GM19452 (cell line): ENCODE data around the gene CGB1.
"Not testable (repeated sequence)": the region's sequence is repeated elsewhere in the genome, so short reads cannot be mapped to it uniquely, and the experiment has no call there.

Source experiments
- ATAC-seq: cut with Tn5 transposase; IDR thresholded peaks from one replicate; pipeline ENCODE4 v1.9.1; 2021; ENCODE audit not compliant: unreplicated experiment

The CGB1 gene

DNA sequence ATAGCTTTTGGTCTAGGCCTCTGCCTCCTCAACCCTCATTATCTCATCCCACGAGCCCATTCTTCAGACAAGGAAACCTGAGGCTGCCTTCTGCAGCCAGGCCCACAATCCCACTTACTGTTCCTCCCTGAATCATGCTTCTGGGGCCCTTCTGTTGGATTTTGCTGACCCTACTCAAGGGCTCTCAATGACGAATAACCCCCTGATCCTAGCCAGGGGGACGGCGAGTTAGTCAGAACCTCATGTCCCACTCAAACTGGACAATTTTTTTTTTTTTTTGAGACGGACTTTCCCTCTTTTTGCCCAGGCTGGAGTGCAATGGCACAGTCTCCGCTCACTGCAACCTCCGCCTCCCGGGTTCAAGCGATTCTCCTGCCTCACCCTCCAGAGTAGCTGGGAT, 14.6 kb downstream of the CGB1 start:
- ATAC-seq: no peak

DNA sequence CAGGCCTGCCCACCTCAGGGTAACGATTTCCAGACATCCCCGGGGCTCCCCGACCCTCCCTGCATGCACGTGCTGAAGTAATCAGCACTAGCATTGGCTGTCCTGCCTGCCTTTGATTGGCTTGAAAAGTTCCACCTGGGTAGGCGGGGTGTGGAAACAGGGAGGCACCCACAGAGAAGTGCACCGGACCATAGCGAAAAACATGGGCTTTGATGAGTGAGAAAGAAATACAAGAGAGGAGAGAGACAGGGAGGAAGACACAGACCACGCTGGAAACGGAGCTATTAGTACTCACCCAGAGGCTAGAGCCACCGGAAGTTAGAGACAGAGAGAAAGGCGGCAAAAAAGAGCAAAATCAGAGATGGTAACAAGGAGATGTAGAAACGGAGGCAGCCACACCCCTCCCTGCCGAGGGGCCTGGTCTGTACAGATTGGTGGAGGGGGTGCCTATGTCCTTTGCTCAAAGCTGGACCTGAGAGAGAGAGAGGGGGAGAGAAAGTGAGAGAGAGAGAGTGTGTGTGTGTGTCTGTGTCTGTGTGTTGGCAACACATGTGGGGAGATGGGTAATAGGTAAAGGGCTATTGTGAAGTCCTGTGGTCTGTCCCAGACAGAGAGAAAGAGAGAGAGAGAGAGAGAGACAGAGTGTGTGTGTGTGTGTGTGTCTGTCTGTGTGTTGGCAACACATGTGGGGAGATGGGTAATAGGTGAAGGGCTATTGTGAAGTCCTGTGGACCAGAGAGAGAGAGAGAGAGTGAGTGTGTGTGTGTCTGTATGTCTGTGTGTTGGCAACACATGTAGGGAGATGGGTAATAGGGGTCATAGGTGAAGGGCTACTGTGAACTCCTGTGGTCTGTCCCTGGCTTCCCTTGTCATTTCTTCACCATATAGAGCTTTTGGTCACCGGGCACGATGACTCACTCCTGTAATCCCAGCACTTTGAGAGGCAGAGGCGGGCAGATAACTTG, 15.5 kb downstream of the CGB1 start:
- no peak for ATAC-seq

GRCh38 chr19:49020342-49020741, 16.4 kb downstream of the CGB1 start:
- no peak for ATAC-seq

GRCh38 chr19:49019242-49019932, 17.3 kb downstream of the CGB1 start:
- no peak for ATAC-seq

GRCh38 chr19:49018388-49019241, 18.1 kb downstream of the CGB1 start:
- not testable (repeated sequence) for ATAC-seq

DNA sequence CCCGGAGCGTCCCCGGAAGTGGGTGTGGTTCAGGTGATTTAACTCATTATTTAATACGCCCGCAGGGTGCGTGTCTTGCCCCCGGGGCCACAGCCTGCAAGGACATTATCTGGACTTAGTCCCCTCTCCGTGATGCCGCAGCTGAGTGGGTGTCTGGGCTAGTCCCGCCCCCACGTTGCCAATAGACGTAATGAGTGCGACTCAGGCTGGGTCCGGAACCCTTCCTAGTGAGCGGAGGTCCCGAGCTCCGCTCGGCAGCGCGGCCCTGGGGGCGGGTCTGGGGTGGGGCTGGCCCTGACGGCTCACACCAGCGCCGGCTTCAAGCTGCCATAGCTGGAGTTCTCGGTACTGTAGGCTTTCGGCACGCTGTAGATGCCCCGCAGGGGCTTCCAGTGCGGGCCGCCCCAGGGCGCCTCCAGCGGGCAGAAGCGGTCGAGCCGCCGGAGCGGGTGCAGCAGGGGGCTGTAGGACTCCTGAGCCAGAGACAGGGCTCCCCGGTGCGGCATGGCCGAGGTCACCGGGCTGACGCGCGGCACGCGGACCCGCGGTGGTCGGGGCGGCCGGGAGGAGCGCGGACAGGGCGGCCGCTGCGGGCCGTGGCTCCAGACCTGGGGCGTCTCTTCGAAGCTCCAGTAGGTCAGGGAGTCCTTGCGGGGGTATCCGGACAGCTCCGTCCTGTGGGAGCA, 18.9 kb downstream of the CGB1 start:
- no peak for ATAC-seq

DNA sequence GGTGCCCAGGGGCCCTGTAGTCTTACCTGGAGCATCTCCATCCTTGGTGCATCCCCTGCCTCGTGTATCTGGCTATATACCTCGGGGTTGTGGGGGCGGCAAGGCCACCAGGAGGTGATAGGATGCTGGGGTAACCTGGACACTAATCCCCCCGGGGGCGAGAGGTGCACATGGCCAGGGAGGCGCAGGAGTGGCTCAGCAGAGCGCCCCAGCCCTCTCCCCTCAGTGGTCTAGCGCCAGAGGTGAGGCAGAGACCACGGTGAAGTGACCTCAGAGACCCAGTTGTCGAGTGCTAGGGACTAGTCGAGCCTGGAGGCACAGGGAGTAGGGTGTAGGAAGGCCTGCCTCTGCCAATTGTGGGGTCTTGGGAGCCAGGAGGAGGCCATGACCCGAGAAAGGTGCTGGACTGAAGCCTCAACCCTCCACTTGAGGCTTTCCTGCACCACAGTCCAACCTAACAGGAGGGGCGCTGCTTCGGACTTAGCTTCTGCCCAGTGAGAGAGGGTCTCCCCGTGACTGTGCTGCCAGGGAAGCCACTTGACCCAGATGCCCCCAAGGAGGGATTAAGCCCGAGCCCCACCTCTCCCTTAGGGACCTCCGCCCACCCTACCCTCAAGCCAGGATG, 19.5 kb downstream of the CGB1 start, which contains the start of gene LHB:
LHB (minus strand) TSS at position 51 of the 625 bp plus-strand sequence; CDS start at position 41, 10 bp downstream.
- no peak for ATAC-seq

DNA sequence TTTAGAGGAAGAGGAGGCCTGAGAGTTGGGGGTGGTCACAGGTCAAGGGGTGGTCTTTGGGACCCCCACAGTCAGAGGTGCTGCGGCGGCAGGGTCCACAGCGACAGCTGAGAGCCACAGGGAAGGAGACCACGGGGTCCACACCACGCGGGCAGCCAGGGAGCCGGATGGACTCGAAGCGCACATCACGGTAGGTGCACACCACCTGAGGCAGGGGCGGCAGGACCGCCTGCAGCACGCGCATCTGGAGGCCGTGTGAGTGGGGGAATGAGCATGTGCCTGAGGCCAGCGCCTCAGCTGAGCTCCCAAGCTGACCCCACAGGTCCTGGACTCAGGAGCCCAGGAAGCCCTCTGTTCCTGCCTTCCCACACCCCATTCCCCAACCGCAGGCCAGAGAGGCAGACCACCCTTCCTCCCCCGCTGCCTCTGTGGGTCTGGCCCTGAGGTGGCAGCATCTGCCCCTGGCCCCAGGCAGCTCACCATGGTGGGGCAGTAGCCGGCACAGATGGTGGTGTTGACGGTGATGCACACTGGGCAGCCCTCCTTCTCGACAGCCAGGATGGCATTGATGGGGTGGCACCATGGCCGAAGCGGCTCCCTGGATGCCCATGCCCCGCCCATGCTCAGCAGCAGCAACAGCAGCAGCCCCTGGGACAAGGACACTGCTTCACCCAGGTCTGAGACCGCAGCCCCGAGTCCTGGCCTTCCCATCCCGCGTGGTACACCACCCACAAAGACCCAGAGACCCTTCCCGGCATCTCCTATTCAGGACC, 20.4 kb downstream of the CGB1 start:
- ATAC-seq: no peak

- no peak for ATAC-seq
Measured at GRCh38 chr19:49014870-49015255, 21.8 kb downstream of the CGB1 start.

DNA sequence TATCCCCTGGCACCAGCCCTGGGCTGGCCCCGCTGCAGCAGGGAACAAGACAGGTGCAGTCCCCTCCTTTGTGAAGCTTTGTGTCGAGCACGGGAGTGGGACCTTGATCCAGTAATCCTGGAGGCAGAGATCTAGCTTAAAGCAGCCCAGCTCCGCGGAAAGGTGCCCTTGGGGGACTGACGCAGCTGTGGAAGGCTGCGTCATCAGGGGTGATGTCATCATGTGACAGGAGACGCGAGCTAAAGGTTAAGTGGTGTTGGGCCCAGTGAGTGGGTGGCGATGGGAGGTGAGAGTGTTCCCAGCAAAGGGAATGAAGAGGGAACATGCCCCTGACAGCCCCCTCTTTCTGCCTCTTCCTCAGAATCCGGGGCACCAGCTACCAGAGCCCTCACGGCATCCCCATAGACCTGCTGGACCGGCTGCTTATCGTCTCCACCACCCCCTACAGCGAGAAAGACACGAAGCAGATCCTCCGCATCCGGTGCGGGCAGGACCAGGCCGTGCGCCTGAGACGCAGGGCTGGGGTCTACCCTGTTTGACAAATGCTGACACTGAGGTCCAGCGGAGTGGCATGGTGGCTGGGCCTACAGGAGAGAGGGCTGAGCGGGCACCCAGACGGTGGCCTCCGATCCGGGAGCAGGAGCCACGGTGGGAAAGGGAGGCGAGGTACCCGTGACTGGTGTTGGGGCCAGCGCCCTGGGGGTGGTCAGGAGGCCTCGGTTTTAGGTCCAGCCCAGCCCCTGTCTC, 22.4 kb downstream of the CGB1 start:
- ATAC-seq: no peak

- ATAC-seq: no peak
Measured at GRCh38 chr19:49011194-49011593, 25.5 kb downstream of the CGB1 start.

GRCh38 chr19:49010453-49010852, 26.2 kb downstream of the CGB1 start:
- ATAC-seq: no peak

DNA sequence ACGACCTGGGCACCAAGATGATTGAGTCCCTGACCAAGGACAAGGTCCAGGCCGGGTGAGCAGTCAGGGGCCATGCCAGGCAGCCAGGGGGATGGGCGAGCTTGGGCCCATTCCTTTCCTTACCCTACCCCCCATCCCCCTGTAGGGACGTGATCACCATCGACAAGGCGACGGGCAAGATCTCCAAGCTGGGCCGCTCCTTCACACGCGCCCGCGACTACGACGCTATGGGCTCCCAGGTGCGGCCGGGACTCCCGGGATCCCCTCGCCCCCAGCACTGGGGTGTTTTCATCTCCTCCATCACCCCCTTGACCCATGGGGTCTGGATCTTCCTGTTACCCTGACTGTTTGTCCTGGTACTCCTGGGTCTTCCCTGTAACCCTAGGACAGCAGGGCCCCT, 26.9 kb downstream of the CGB1 start:
- ATAC-seq: no peak

- no peak for ATAC-seq
Measured at GRCh38 chr19:49006905-49007304, 29.8 kb downstream of the CGB1 start.

DNA sequence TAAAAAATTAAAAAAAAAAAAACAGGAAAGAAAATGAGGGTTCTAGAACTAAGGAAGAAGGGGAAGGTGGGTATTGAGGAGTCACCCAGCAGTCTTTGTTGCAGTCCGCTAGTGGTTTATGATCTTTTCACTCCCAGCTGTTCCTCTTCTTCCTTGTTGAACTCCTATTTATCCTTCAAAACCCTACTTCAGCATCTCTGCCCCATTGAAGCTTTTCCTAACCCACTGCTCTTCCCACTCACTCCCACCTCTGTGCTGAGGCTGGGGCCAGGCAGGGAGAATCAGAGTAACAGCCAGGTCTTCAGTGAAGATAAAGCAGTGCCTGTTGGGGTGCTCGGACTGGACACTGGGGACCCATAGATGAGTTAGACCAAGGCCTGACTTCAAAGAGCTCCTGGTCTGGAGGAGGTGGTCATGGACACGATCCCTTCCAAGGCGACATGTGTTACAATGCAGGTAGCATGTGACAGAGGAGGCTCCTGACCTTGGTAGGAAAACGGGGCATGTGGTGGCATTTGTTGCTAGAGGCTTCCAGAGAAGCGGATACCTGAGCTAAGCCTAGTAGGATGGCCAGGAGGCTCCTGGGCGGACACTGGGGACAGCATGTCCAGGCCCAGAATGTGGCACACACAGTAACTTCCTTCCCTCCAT, 31.6 kb downstream of the CGB1 start:
- no peak for ATAC-seq

GRCh38 chr19:49004133-49004532, 32.6 kb downstream of the CGB1 start:
- ATAC-seq: no peak

DNA sequence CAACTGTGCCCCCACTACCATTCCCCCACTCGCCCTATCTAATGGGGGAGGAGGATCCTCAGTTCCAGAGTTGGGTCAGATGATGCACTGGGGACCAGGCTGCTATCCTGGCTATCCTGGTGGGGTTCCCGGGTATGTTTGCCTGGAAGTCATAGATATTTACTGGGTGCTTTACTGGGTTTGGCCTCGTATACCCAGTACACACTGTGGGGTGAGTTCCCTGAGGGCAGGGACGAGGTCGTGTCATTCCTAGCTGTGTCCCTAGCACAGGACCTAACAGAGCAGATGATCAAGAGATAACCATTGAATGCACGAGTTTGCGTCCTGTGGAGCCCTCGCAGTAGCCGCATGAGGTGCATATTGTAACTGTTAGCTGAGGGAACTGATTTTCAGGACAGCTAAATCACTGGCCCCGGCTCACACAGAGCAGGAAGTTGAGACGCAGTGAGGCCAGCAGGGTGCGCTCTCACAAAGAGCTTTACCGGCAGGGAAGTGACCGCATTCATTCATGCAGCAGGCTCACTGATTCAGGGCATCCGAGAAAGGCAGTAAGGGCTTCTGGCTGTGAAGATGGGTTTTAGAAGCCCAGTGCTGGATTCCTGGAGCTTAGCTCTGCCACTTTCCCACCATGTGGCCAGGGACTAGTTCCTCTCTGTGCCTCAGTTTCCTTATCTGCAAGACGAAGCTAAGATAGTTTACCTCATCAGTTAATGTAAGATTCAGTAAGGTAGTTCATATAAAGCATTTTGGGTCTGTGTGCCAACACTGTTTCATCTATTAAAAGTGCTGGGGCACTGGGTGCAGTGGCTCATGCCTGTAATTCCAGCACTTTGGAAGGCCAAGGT, 37.0 kb downstream of the CGB1 start:
- ATAC-seq: no peak
